H9 (cell line): Measurements from ENCODE around the gene PTCRA. TPM values are rescaled to one million over a fixed set of nuclear protein-coding genes. Genes with fewer than 3 reads are reported as not detected.

ENCODE experiments used
- DNase-seq: peaks from one replicate; pipeline ENCODE4 v3.0.0-alpha.2; 2017
- H2AFZ ChIP-seq: one replicate; pipeline ENCODE4 v1.6.1; 2013; ENCODE audit warnings: mild to moderate bottlenecking, low read length, control low read depth, moderate library complexity
- H2AK5ac ChIP-seq: 2 replicates; pipeline ENCODE4 v1.6.1; 2013; ENCODE audit warnings: low read length, control low read depth, mixed read lengths; ENCODE audit not compliant: insufficient read length
- H2BK120ac ChIP-seq: one replicate; pipeline ENCODE4 v1.6.1; 2013; ENCODE audit warnings: low read depth, mild to moderate bottlenecking, low read length, control low read depth, inconsistent platforms; ENCODE audit not compliant: poor library complexity, severe bottlenecking
- H2BK12ac ChIP-seq: 2 replicates; pipeline ENCODE4 v1.6.1; 2013; ENCODE audit warnings: low read length, control low read depth, mixed read lengths, low read depth; ENCODE audit not compliant: insufficient read length
- H2BK15ac ChIP-seq: 2 replicates; pipeline ENCODE4 v1.6.1; 2013; ENCODE audit warnings: low read depth, low read length, control low read depth
- H2BK20ac ChIP-seq: one replicate; pipeline ENCODE4 v1.6.1; 2013; ENCODE audit warnings: low read depth, mild to moderate bottlenecking, low read length, control low read depth, inconsistent platforms; ENCODE audit not compliant: poor library complexity, severe bottlenecking
- H2BK5ac ChIP-seq: 2 replicates; pipeline ENCODE4 v1.6.1; 2013; ENCODE audit warnings: low read length, control low read depth, mixed read lengths; ENCODE audit not compliant: insufficient read length
- H3K14ac ChIP-seq: 2 replicates; pipeline ENCODE4 v1.6.1; 2013; ENCODE audit warnings: low read length, control low read depth; ENCODE audit not compliant: insufficient read depth
- H3K18ac ChIP-seq: 2 replicates; pipeline ENCODE4 v1.6.1; 2013; ENCODE audit warnings: low read depth, mild to moderate bottlenecking, mixed read lengths, low read length, control low read depth; ENCODE audit not compliant: insufficient read length
- H3K23ac ChIP-seq: 2 replicates; pipeline ENCODE4 v1.6.1; 2013; ENCODE audit warnings: low read length, control low read depth, mixed read lengths, low read depth; ENCODE audit not compliant: insufficient read length
- H3K23me2 ChIP-seq: 2 replicates; pipeline ENCODE4 v1.6.1; 2013; ENCODE audit warnings: low read depth, mild to moderate bottlenecking, mixed read lengths, low read length, control low read depth; ENCODE audit not compliant: insufficient read length, poor library complexity, severe bottlenecking
- H3K27ac ChIP-seq: 2 replicates; pipeline ENCODE4 v1.5.1; 2013; ENCODE audit warnings: low read length, control low read depth, mixed read lengths, low read depth; ENCODE audit not compliant: insufficient read length
- H3K27me3 ChIP-seq: 2 replicates; pipeline ENCODE4 v1.6.1; 2013; ENCODE audit warnings: low read length, control low read depth, inconsistent platforms; ENCODE audit not compliant: insufficient read depth
- H3K4ac ChIP-seq: 2 replicates; pipeline ENCODE4 v1.6.1; 2013; ENCODE audit warnings: low read depth, mild to moderate bottlenecking, control low read depth, inconsistent platforms, low read length, moderate library complexity
- H3K4me1 ChIP-seq: 2 replicates; pipeline ENCODE4 v1.6.1; 2013; ENCODE audit warnings: low read length, control low read depth, inconsistent platforms; ENCODE audit not compliant: insufficient read depth
- H3K4me2 ChIP-seq: 2 replicates; pipeline ENCODE4 v1.6.1; 2013; ENCODE audit warnings: low read length, control low read depth, mixed read lengths; ENCODE audit not compliant: insufficient read length, insufficient read depth
- H3K56ac ChIP-seq: 2 replicates; pipeline ENCODE4 v1.6.1; 2013; ENCODE audit warnings: low read depth, mild to moderate bottlenecking, mixed read lengths, low read length, control low read depth; ENCODE audit not compliant: insufficient read length
- H3K79me1 ChIP-seq: 2 replicates; pipeline ENCODE4 v1.6.1; 2013; ENCODE audit warnings: low read depth, mild to moderate bottlenecking, moderate library complexity, low read length, control low read depth, inconsistent platforms; ENCODE audit not compliant: insufficient read depth, poor library complexity, severe bottlenecking
- H3K79me2 ChIP-seq: 2 replicates; pipeline ENCODE4 v1.6.1; 2013; ENCODE audit warnings: low read length, control low read depth, inconsistent platforms; ENCODE audit not compliant: insufficient read depth
- H3K9ac ChIP-seq: 2 replicates; pipeline ENCODE4 v1.6.1; 2013; ENCODE audit warnings: low read length, control low read depth, mixed read lengths; ENCODE audit not compliant: insufficient read length; ENCODE audit errors: extremely low read depth
- H3K9me3 ChIP-seq: one replicate; pipeline ENCODE4 v1.6.1; 2013; ENCODE audit warnings: low read depth, low read length, inconsistent platforms; ENCODE audit not compliant: control insufficient read depth
- H3T11ph ChIP-seq: one replicate; pipeline ENCODE4 v1.6.1; 2013; ENCODE audit warnings: mild to moderate bottlenecking, low read length, control low read depth, inconsistent platforms
- H4K20me1 ChIP-seq: one replicate; pipeline ENCODE4 v1.6.1; 2013; ENCODE audit not compliant: control insufficient read depth, insufficient read length, insufficient read depth
- H4K5ac ChIP-seq: 2 replicates; pipeline ENCODE4 v1.6.1; 2013; ENCODE audit warnings: low read depth, mild to moderate bottlenecking, mixed read lengths, low read length, control low read depth; ENCODE audit not compliant: insufficient read length
- H4K8ac ChIP-seq: replicated peaks from 2 replicates; pipeline ENCODE4 v1.6.1; 2013; ENCODE audit warnings: low read length, control low read depth, mixed read lengths, low read depth; ENCODE audit not compliant: insufficient read length
- H4K91ac ChIP-seq: 2 replicates; pipeline ENCODE4 v1.6.1; 2013; ENCODE audit warnings: low read depth, mild to moderate bottlenecking, moderate library complexity, mixed read lengths, low read length, control low read depth; ENCODE audit not compliant: insufficient read length
- H3K27ac Mint-ChIP-seq, 3 experiments: 2 replicates in 2 of 3; 3 replicates in 1 of 3; pipeline ENCODE4 v1.8.0; 2020 to 2021; ENCODE audit warnings: mixed read lengths in 3 of 3, mild to moderate bottlenecking in 1 of 3, moderate library complexity in 1 of 3
- H3K27me3 Mint-ChIP-seq: 2 replicates; pipeline ENCODE4 v1.8.0; 2021; ENCODE audit warnings: low read depth, mild to moderate bottlenecking, moderate library complexity, mixed read lengths
- H3K36me3 Mint-ChIP-seq, 3 experiments: 2 replicates in 2 of 3; 3 replicates in 1 of 3; pipeline ENCODE4 v1.8.0; 2020 to 2021; ENCODE audit warnings: low read depth in 3 of 3, mixed read lengths in 3 of 3; ENCODE audit not compliant: insufficient read depth in 1 of 3
- H3K4me1 Mint-ChIP-seq, 2 experiments: 2 replicates each; pipeline ENCODE4 v1.8.0; 2020; ENCODE audit warnings: mixed read lengths in 2 of 2
- H3K4me3 Mint-ChIP-seq, 2 experiments: 2 replicates in 1 of 2; 3 replicates in 1 of 2; pipeline ENCODE4 v1.8.0; 2020 to 2021; ENCODE audit warnings: mild to moderate bottlenecking in 2 of 2, mixed read lengths in 2 of 2, moderate library complexity in 1 of 2
- H3K9me3 Mint-ChIP-seq, 2 experiments: 2 replicates in 1 of 2; 3 replicates in 1 of 2; pipeline ENCODE4 v1.8.0; 2020; ENCODE audit warnings: mild to moderate bottlenecking in 2 of 2, mixed read lengths in 2 of 2, moderate library complexity in 1 of 2
- CTCF ChIP-seq: fragments of 200-600 bp; sonication (generic); conservative IDR thresholded peaks from 3 replicates; pipeline ENCODE4 v1.8.0; 2021; ENCODE audit warnings: antibody characterized with exemption, mild to moderate bottlenecking
- WGBS: extraction: QIAGEN DNeasy Blood & Tissue Kit; methylation state at CpG from one replicate; pipeline ENCODE4 v1.1.7; 2013; ENCODE audit warnings: missing lambda C conversion rate, low lambda C conversion rate, mixed read lengths; ENCODE audit not compliant: insufficient read length; ENCODE audit errors: extremely low coverage; 5-methylcytosine and 5-hydroxymethylcytosine counted together
- total RNA-seq: library from RNA; stranded (reverse); gene quantifications from 2 replicates; pipeline ENCODE4 v1.2.1, GENCODE V29; 2021

The PTCRA gene
- total RNA-seq, 1 experiment from 2014 or later: not detected

GRCh38 chr6:42890311-42891198 is 25.3 kb upstream of the PTCRA start:
- WGBS: no CpG with 5 or more reads among the region's 63 CpGs
- Histone ChIP-seq H2BK5ac (no peak overlapping the region), H3T11ph (no peak overlapping the region), H3K23ac (no peak overlapping the region), H2BK120ac (no peak overlapping the region), H2BK15ac (no peak overlapping the region), H2BK12ac (no peak overlapping the region), H3K9me3 (no peaks in the 10 kb centered on the region), H3K4me1 (no peaks in the 10 kb centered on the region; the same call in 1 of the 2 replicates), H2BK20ac (no peak overlapping the region), H4K5ac (no peak overlapping the region), H3K23me2 (peaks cover 6% of the 10 kb centered on the region), H2AFZ (no peak overlapping the region), H4K20me1 (no peaks in the 10 kb centered on the region), H3K56ac (no peak overlapping the region), H3K14ac (peak overlapping the region; percentile 89), H3K27me3 (no peaks in the 10 kb centered on the region), H3K27ac (peak overlapping the region; percentile 50), H3K79me1 (no peaks in the 10 kb centered on the region), H3K9ac (peak overlapping the region; percentile 78), H3K18ac (peak overlapping the region; percentile 95), H3K79me2 (no peaks in the 10 kb centered on the region), H3K4ac (no peak overlapping the region; the same call in 1 of the 2 replicates), H4K8ac (no peak overlapping the region), H4K91ac (no peak overlapping the region), H3K4me2 (peak overlapping the region; percentile 92), H2AK5ac (no peak overlapping the region)
- Mint-ChIP-seq H3K9me3 (no peaks in the 10 kb centered on the region), H3K27me3 (no peaks in the 10 kb centered on the region; the same call in 1 of the 2 replicates), H3K27ac (peak overlapping the region; percentile 95 to 98 (median 96)), H3K36me3 (peaks cover 14 to 34% (median 22%) of the 10 kb centered on the region in 3 experiments; a peak in 6 of 7 replicates), H3K4me3 (peak overlapping the region; percentile 88 to 92), H3K4me1 (peaks cover 10 to 13% of the 10 kb centered on the region in 2 experiments)
- no peak for TF ChIP-seq CTCF
- peak; percentile 95 for DNase-seq
